ENCODE data around the gene STPG2. TPM values are rescaled to one million over a fixed set of nuclear protein-coding genes. Genes with fewer than 3 reads are reported as not detected.

STPG2 gene
- total RNA-seq, 2 donors from 2014 or later: 0.37 to 0.71 TPM

DNA sequence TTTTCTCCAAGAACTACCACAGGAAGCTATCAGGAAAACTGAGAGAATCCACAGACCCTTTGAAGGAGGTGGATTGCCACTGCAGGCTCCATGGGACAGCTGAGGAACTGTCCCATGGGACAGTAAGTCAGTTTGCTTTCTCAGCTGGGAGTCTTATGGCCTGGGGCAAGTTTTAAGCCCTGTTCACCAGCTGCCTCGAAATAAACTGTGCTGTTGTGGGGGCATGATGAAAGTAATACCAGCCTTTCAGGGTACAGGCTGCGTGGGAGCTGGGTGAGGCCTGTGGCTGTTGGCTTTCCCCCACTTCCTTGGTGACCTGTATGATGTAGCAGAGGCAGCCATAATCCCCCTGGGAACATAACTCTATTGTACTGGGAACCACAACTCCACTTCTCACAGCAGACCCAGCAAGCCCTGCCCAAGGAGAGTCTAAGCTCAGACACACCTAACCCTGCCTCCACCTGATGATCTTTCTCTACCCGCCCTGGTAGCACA is 452.1 kb downstream of the STPG2 start:
- Histone ChIP-seq H3K27ac (no peak overlapping the region), H3K4me1 (no peaks in the 10 kb centered on the region), H3K4me3 (no peak overlapping the region), H3K27me3 (no peaks in the 10 kb centered on the region), H3K36me3 (no peaks in the 10 kb centered on the region), H3K9me3 (no peaks in the 10 kb centered on the region)
- DNase-seq (ENCODE audit: low spot score): no peak
- no peak for TF ChIP-seq CTCF (IDR thresholded peaks at IDR 0.05)

DNA sequence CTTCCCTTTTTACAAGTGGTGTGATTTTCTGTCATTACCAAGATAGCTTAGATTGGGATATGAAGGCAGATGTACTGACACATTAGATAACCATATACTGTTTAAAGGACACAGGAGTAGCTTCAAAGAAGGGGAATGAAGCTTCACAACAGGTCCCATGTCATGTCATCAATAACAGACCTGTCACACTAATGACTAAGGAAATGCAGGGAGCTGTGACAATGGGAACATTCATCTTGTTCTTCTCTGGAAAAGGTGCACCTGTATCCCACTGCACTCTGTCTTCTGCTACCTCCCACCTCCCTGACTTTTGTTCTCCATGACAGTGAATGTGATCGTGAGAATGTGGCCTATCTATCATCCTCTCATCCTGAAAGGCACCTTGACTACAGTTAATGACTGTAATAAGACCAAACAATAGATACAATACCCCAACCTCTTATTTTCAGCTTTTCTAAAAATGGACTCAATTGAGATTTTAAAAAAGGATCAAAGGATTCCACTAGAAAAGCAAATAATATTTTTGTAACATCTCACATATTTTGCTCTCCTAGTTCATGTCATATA is 472.5 kb downstream of the STPG2 start:
- DNase-seq (ENCODE audit: low spot score): no peak
- no peaks in the 10 kb centered on the region for H3K9me3 ChIP-seq
- TF ChIP-seq CTCF (IDR thresholded peaks at IDR 0.05): no peak

DNA sequence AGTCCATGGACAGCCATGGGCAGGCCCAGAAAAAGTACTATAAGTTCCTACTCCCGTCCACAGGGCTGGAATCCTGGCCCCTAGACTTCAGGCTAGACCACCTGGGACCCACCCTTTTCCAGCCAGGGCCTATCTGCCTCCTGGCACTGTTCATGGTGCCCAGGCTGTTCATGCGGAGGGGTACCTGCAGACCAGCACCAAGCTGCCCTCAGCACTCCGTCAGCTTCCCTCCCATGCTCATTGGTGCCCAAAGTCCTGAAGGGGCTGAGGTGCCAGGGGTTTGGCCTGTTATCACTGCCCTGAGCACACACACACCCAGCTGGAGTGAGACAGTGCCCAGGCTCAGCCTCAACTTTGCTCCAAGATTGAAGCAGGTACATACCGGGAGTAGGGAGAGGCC is 477.7 kb downstream of the STPG2 start:
- no peak for TF ChIP-seq CTCF (IDR thresholded peaks at IDR 0.05)
- no peaks in the 10 kb centered on the region for H3K36me3 ChIP-seq
- H3K9me3 ChIP-seq: no peaks in the 10 kb centered on the region
- no peak overlapping the region for H3K27ac ChIP-seq
- H3K4me3 ChIP-seq: no peak overlapping the region
- H3K4me1 ChIP-seq: no peaks in the 10 kb centered on the region
- no peak for DNase-seq (ENCODE audit: low spot score)
- H3K27me3 ChIP-seq: no peaks in the 10 kb centered on the region

More for the DNA sequence above, 472.5 kb downstream of the STPG2 start:
- no peak overlapping the region for H3K27ac ChIP-seq
- H3K4me3 ChIP-seq: no peak overlapping the region
- no peaks in the 10 kb centered on the region for H3K36me3 ChIP-seq
- H3K4me1 ChIP-seq: no peaks in the 10 kb centered on the region
- no peaks in the 10 kb centered on the region for H3K27me3 ChIP-seq

- no peaks in the 10 kb centered on the region for H3K9me3 ChIP-seq
- H3K4me3 ChIP-seq: no peak overlapping the region
- no peaks in the 10 kb centered on the region for H3K36me3 ChIP-seq
- no peak for DNase-seq (ENCODE audit: low spot score)
- H3K4me1 ChIP-seq: no peaks in the 10 kb centered on the region
- H3K27ac ChIP-seq: no peak overlapping the region
- TF ChIP-seq CTCF (IDR thresholded peaks at IDR 0.05): no peak
- no peaks in the 10 kb centered on the region for H3K27me3 ChIP-seq
Measured at GRCh38 chr4:97664741-97665140, 478.5 kb downstream of the STPG2 start.

DNA sequence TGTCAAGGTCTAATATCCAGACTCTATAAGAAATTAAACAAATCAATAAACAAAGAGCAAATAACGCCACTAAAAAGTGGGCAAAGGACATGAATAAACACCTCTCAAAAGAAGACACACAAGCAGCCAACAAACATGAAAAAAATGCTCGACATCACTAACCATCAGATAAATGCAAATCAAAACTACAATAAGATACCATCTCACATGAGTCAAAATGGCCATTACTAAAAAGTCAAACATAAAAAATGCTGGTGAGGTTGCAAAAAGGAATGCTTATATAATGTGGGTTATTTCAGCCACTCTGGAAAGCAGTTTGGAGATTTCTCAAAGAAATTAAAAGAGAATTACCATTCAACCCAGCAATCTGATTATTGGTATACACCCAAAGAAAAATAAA is 481.1 kb downstream of the STPG2 start:
- Histone ChIP-seq H3K9me3 (no peaks in the 10 kb centered on the region), H3K27me3 (no peaks in the 10 kb centered on the region), H3K4me3 (no peak overlapping the region), H3K4me1 (no peaks in the 10 kb centered on the region), H3K27ac (no peak overlapping the region), H3K36me3 (no peaks in the 10 kb centered on the region)
- DNase-seq (ENCODE audit: low spot score): no peak
- no peak for TF ChIP-seq CTCF (IDR thresholded peaks at IDR 0.05)
